HepG2 (cell line): ENCODE data around the gene DDIT4. TPM values are rescaled to one million over a fixed set of nuclear protein-coding genes. Genes with fewer than 3 reads are reported as not detected.
A peak's percentile ranks its signal among the peaks of the same experiment; 100 is the strongest.

Experiments
- EP300 ChIP-seq, 3 experiments: sonication (generic) in 1 of 3; formaldehyde crosslinking in 1 of 3; IDR thresholded peaks; 2 replicates each; pipeline versions ENCODE4 v1.5.1 to v1.6.1; 2011 to 2020; ENCODE audit warnings: low read depth in 2 of 3, low read length in 2 of 3, borderline replicate concordance in 1 of 3, improper control_type of control experiment in 1 of 3, mild to moderate bottlenecking in 1 of 3, missing genetic modification reagents in 1 of 3, moderate library complexity in 1 of 3
- FOSL2 ChIP-seq: sonication (generic); formaldehyde crosslinking; IDR thresholded peaks from 2 replicates; pipeline ENCODE4 v1.4.0; 2020; ENCODE audit warnings: missing genetic modification reagents
- FOXC1 ChIP-seq: sonication (generic); formaldehyde crosslinking; IDR thresholded peaks from 2 replicates; pipeline ENCODE4 v1.8.0; 2022; ENCODE audit warnings: mild to moderate bottlenecking, missing genetic modification reagents, borderline replicate concordance
- HNRNPH1 ChIP-seq: fragments of 200-400 bp; formaldehyde crosslinking; optimal IDR thresholded peaks from 2 replicates; pipeline ENCODE3; 2017; ENCODE audit warnings: mild to moderate bottlenecking, low read depth, low read length
- ISL2 ChIP-seq: sonication (generic); formaldehyde crosslinking; IDR thresholded peaks from 2 replicates; pipeline ENCODE4 v1.5.0; 2020; ENCODE audit warnings: missing genetic modification reagents
- JUND ChIP-seq: sonication (generic); formaldehyde crosslinking; IDR thresholded peaks from 2 replicates; pipeline ENCODE4 v1.8.0; 2022; ENCODE audit warnings: mild to moderate bottlenecking, missing genetic modification reagents
- KAT7 ChIP-seq: IDR thresholded peaks from 2 replicates; pipeline ENCODE4 v1.6.1; 2018; ENCODE audit warnings: borderline replicate concordance, missing compliant biosample characterization
- NAIF1 ChIP-seq: sonication (generic); formaldehyde crosslinking; IDR thresholded peaks from 2 replicates; pipeline ENCODE4 v1.5.0; 2020; ENCODE audit warnings: mild to moderate bottlenecking, missing genetic modification reagents, borderline replicate concordance
- PHF8 ChIP-seq: sonication (generic); formaldehyde crosslinking; IDR thresholded peaks from 2 replicates; pipeline ENCODE4 v1.5.0; 2020; ENCODE audit warnings: missing genetic modification reagents
- RARG ChIP-seq: sonication (generic); formaldehyde crosslinking; IDR thresholded peaks from 2 replicates; pipeline ENCODE4 v1.4.0; 2020; ENCODE audit warnings: low read depth, mild to moderate bottlenecking, missing genetic modification reagents
- RBAK ChIP-seq: sonication (generic); formaldehyde crosslinking; IDR thresholded peaks from 2 replicates; pipeline ENCODE4 v1.5.1; 2020; ENCODE audit warnings: mild to moderate bottlenecking, missing genetic modification reagents
- RBM22 ChIP-seq: fragments of 200-400 bp; formaldehyde crosslinking; optimal IDR thresholded peaks from 2 replicates; pipeline ENCODE3; 2017; ENCODE audit warnings: mild to moderate bottlenecking, low read length, moderate library complexity
- RELA ChIP-seq: sonication (generic); formaldehyde crosslinking; IDR thresholded peaks from 2 replicates; pipeline ENCODE4 v1.4.0; 2020; ENCODE audit warnings: missing genetic modification reagents
- SIN3A ChIP-seq: IDR thresholded peaks from 2 replicates; pipeline ENCODE4 v1.6.1; 2011; ENCODE audit warnings: low read depth, mild to moderate bottlenecking, control low read depth, low read length, borderline replicate concordance
- ZNF343 ChIP-seq: sonication (generic); formaldehyde crosslinking; IDR thresholded peaks from 2 replicates; pipeline ENCODE4 v1.4.0; 2020; ENCODE audit warnings: mild to moderate bottlenecking, missing genetic modification reagents
- ZNF446 ChIP-seq: sonication (generic); formaldehyde crosslinking; IDR thresholded peaks from 2 replicates; pipeline ENCODE4 v1.5.0; 2020; ENCODE audit warnings: mild to moderate bottlenecking, missing genetic modification reagents
- ZNF547 ChIP-seq: sonication (generic); formaldehyde crosslinking; IDR thresholded peaks from 2 replicates; pipeline ENCODE4 v1.5.1; 2020; ENCODE audit warnings: mild to moderate bottlenecking, missing genetic modification reagents
- ZNF75D ChIP-seq: sonication (generic); formaldehyde crosslinking; IDR thresholded peaks from 2 replicates; pipeline ENCODE4 v1.8.1; 2023; ENCODE audit warnings: missing genetic modification reagents, mild to moderate bottlenecking, borderline replicate concordance
- ZSCAN9 ChIP-seq: IDR thresholded peaks from 2 replicates; pipeline ENCODE4 v1.6.1; 2016; ENCODE audit warnings: borderline replicate concordance
- polyA plus RNA-seq, 8 experiments: library from polyadenylated mRNA; depleted of rRNA in 3 of 8; stranded (reverse) in 7 of 8; unstranded in 1 of 8; fragments of >200 nt; fragmentation: Illumina TruSeq in 4 of 8; extraction: Trizol in 4 of 8; gene quantifications; 2 replicates each; pipeline versions ENCODE4 v1.2.1 to v1.2.3, GENCODE V29; 2011 to 2016; ENCODE audit warnings: low read depth in 4 of 8, missing spikeins in 1 of 8, mixed read lengths in 1 of 8; ENCODE audit not compliant: insufficient read depth in 1 of 8
- total RNA-seq, 5 experiments: library from RNA; depleted of rRNA; stranded (reverse); fragments of >200 nt; fragmentation: Illumina TruSeq; extraction: Trizol; gene quantifications; 2 replicates each; pipeline ENCODE4 v1.2.3, GENCODE V29; 2016; ENCODE audit warnings: low read depth in 1 of 5
- TF ChIP-seq, protein P1 (sequence below): sonication (generic); formaldehyde crosslinking; IDR thresholded peaks from 2 replicates; pipeline ENCODE4 v1.4.0; 2020; ENCODE audit warnings: mild to moderate bottlenecking, missing genetic modification reagents
- TF ChIP-seq, protein P2 (sequence below): IDR thresholded peaks from 2 replicates; pipeline ENCODE4 v1.6.1; 2012; ENCODE audit warnings: low read depth, low read length, improper control_type of control experiment
- TF ChIP-seq, protein P3 (sequence below): sonication (generic); formaldehyde crosslinking; conservative IDR thresholded peaks from 2 replicates; pipeline ENCODE4 v1.4.0; 2020; ENCODE audit warnings: missing genetic modification reagents
- TF ChIP-seq, protein P4 (sequence below): IDR thresholded peaks from 2 replicates; pipeline ENCODE4 v1.6.1; 2016

The DDIT4 gene
- total and polyA plus RNA-seq, 2 of the 13 experiments (the other 11 are each of a cell fraction or from before 2014, with no cell fraction given): 35.6 to 40.7 TPM

DNA sequence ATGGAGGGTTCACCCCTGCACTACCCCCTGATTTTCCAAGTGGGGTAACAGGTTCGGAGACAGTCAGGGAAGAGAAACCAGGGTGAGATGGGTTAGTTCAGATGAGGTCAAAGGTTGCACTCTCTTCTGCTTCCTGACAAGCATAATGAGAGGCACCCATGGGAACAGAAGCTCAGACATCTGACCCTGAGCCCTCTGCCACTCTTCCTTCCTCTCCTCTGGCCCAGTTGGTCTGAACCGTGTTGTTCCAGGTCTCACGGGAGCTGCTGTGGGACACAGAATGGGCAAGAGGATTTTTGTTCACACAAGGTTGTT is 42.6 kb downstream of the DDIT4 start (continued):
- TF ChIP-seq RBAK (CRISPR knock-in tag) (no peak), JUND (CRISPR knock-in tag) (no peak), RBM22 (no peak), NAIF1 (CRISPR knock-in tag) (no peak), FOXC1 (no peak), ZNF446 (no peak), RELA (CRISPR knock-in tag) (no peak), SIN3A (no peak), FOSL2 (CRISPR knock-in tag) (no peak), ZNF343 (no peak; the same call in 1 of the 2 replicates), ZNF75D (CRISPR knock-in tag) (no peak), KAT7 (CRISPR knock-in tag) (no peak), ISL2 (CRISPR knock-in tag) (no peak), EP300 (IDR thresholded peaks at IDR 0.05; ENCODE audit: low read depth in 2 of 2, low read length in 2 of 2) (peak in 1 of 2 experiments; percentile 16; a peak in 1 of 4 replicates), EP300 (CRISPR knock-in tag; IDR thresholded peaks at IDR 0.05; ENCODE audit: borderline replicate concordance) (no peak), ZSCAN9 (CRISPR knock-in tag) (no peak), PHF8 (CRISPR knock-in tag) (no peak), ZNF547 (CRISPR knock-in tag) (no peak), RARG (CRISPR knock-in tag) (no peak), HNRNPH1 (no peak)
- TF ChIP-seq, protein P1, sequence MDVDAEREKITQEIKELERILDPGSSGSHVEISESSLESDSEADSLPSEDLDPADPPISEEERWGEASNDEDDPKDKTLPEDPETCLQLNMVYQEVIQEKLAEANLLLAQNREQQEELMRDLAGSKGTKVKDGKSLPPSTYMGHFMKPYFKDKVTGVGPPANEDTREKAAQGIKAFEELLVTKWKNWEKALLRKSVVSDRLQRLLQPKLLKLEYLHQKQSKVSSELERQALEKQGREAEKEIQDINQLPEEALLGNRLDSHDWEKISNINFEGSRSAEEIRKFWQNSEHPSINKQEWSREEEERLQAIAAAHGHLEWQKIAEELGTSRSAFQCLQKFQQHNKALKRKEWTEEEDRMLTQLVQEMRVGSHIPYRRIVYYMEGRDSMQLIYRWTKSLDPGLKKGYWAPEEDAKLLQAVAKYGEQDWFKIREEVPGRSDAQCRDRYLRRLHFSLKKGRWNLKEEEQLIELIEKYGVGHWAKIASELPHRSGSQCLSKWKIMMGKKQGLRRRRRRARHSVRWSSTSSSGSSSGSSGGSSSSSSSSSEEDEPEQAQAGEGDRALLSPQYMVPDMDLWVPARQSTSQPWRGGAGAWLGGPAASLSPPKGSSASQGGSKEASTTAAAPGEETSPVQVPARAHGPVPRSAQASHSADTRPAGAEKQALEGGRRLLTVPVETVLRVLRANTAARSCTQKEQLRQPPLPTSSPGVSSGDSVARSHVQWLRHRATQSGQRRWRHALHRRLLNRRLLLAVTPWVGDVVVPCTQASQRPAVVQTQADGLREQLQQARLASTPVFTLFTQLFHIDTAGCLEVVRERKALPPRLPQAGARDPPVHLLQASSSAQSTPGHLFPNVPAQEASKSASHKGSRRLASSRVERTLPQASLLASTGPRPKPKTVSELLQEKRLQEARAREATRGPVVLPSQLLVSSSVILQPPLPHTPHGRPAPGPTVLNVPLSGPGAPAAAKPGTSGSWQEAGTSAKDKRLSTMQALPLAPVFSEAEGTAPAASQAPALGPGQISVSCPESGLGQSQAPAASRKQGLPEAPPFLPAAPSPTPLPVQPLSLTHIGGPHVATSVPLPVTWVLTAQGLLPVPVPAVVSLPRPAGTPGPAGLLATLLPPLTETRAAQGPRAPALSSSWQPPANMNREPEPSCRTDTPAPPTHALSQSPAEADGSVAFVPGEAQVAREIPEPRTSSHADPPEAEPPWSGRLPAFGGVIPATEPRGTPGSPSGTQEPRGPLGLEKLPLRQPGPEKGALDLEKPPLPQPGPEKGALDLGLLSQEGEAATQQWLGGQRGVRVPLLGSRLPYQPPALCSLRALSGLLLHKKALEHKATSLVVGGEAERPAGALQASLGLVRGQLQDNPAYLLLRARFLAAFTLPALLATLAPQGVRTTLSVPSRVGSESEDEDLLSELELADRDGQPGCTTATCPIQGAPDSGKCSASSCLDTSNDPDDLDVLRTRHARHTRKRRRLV (CRISPR knock-in tag): no peak
- TF ChIP-seq, protein P2, sequence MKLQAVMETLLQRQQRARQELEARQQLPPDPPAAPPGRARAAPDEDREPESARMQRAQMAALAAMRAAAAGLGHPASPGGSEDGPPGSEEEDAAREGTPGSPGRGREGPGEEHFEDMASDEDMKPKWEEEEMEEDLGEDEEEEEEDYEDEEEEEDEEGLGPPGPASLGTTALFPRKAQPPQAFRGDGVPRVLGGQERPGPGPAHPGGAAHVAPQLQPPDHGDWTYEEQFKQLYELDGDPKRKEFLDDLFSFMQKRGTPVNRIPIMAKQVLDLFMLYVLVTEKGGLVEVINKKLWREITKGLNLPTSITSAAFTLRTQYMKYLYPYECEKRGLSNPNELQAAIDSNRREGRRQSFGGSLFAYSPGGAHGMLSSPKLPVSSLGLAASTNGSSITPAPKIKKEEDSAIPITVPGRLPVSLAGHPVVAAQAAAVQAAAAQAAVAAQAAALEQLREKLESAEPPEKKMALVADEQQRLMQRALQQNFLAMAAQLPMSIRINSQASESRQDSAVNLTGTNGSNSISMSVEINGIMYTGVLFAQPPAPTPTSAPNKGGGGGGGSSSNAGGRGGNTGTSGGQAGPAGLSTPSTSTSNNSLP: no peak
- TF ChIP-seq, protein P3, sequence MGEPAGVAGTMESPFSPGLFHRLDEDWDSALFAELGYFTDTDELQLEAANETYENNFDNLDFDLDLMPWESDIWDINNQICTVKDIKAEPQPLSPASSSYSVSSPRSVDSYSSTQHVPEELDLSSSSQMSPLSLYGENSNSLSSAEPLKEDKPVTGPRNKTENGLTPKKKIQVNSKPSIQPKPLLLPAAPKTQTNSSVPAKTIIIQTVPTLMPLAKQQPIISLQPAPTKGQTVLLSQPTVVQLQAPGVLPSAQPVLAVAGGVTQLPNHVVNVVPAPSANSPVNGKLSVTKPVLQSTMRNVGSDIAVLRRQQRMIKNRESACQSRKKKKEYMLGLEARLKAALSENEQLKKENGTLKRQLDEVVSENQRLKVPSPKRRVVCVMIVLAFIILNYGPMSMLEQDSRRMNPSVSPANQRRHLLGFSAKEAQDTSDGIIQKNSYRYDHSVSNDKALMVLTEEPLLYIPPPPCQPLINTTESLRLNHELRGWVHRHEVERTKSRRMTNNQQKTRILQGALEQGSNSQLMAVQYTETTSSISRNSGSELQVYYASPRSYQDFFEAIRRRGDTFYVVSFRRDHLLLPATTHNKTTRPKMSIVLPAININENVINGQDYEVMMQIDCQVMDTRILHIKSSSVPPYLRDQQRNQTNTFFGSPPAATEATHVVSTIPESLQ: no peak
- TF ChIP-seq, protein P4, sequence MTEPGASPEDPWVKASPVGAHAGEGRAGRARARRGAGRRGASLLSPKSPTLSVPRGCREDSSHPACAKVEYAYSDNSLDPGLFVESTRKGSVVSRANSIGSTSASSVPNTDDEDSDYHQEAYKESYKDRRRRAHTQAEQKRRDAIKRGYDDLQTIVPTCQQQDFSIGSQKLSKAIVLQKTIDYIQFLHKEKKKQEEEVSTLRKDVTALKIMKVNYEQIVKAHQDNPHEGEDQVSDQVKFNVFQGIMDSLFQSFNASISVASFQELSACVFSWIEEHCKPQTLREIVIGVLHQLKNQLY (CRISPR knock-in tag): no peak
